Activated T-cell treated with anti-CD3 and anti-CD28 coated beads, Interleukin-2, amount 50 U/mL, for 1 hour (primary cell): ENCODE measurements around the gene FAXDC2.

Experiments used
- DNase-seq: peaks from one replicate; pipeline ENCODE4 v3.0.0-alpha.2; 2020

The FAXDC2 gene

GRCh38 chr5:154850255-154851062, at the start of gene FAXDC2:
FAXDC2 (minus strand) TSS chr5:154850603; CDS start chr5:154838178, 12,425 bp downstream.
- DNase-seq, result no peak

GRCh38 chr5:154900066-154900465, 49.7 kb upstream of the FAXDC2 start:
- no peak for DNase-seq

GRCh38 chr5:154899151-154899816, 48.9 kb upstream of the FAXDC2 start:
- DNase-seq, result no peak

GRCh38 chr5:154898210-154898609, 47.8 kb upstream of the FAXDC2 start:
- DNase-seq, result no peak

GRCh38 chr5:154896562-154897165, 46.3 kb upstream of the FAXDC2 start:
- no peak for DNase-seq

- no peak for DNase-seq
Measured at GRCh38 chr5:154895606-154896561, 45.5 kb upstream of the FAXDC2 start.

- no peak for DNase-seq
Measured at GRCh38 chr5:154893381-154893780, 43.0 kb upstream of the FAXDC2 start.

- DNase-seq, result no peak
Measured at GRCh38 chr5:154892369-154892771, 42.0 kb upstream of the FAXDC2 start.

GRCh38 chr5:154885439-154885838, 35.0 kb upstream of the FAXDC2 start:
- no peak for DNase-seq

GRCh38 chr5:154884424-154884823, 34.0 kb upstream of the FAXDC2 start:
- DNase-seq, result no peak

- DNase-seq, result no peak
Measured at GRCh38 chr5:154881986-154882385, 31.6 kb upstream of the FAXDC2 start.

GRCh38 chr5:154878642-154879335, 28.4 kb upstream of the FAXDC2 start:
- no peak for DNase-seq

- no peak for DNase-seq
Measured at GRCh38 chr5:154873791-154874331, 23.5 kb upstream of the FAXDC2 start.

- DNase-seq, result no peak
Measured at GRCh38 chr5:154871734-154872133, 21.3 kb upstream of the FAXDC2 start.

GRCh38 chr5:154868702-154869101, 18.3 kb upstream of the FAXDC2 start:
- peak; percentile 21 for DNase-seq

- no peak for DNase-seq
Measured at GRCh38 chr5:154866841-154867240, 16.4 kb upstream of the FAXDC2 start.

GRCh38 chr5:154865466-154866184, 15.2 kb upstream of the FAXDC2 start:
- no peak for DNase-seq

- no peak for DNase-seq
Measured at GRCh38 chr5:154863291-154864080, 13.1 kb upstream of the FAXDC2 start.

- DNase-seq, result no peak
Measured at GRCh38 chr5:154862766-154863165, 12.4 kb upstream of the FAXDC2 start.

GRCh38 chr5:154861946-154862345, 11.5 kb upstream of the FAXDC2 start:
- DNase-seq, result no peak
